ENCODE results near the gene RTL10.

Gene RTL10

DNA sequence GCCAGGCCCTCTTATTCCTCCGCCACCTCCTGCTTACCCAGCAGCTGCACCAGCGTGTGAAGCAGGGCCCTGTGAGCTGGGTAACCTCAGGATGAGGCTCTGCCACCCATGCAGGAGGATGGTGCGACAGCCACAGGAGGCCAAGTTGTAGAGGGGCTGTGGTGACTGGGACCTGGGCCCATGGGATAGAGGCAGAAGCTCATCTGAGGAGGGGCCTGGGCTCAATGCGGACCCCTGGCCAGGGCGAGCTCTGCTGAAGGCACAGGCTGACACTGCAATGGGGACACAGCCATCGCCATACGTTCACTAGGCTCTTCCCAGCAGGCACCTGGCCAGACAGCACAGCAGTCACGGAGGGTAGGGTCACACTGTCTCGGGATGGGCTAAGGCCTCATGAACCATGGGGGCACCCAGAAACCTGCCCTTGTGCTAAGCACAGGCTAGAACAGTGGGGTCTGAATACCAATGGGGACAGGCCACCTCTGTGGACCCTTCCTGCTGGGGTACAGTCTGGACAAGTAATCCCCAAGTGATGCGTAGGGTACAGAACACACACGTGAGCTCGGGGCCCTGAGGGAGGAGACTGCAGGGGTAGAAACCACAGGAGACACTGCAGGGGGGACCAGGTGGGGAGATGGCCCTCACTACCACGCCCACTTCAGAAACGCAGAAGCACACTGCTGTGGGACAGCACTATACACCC is 35.3 kb downstream of the RTL10 start:
- DNase-seq (ENCODE audit: insufficient read length, low spot score): no peak
- no peak for FAIRE-seq
- no peak for TF ChIP-seq POLR2A (IDR thresholded peaks at IDR 0.05; ENCODE audit: low read depth, low read length)

DNA sequence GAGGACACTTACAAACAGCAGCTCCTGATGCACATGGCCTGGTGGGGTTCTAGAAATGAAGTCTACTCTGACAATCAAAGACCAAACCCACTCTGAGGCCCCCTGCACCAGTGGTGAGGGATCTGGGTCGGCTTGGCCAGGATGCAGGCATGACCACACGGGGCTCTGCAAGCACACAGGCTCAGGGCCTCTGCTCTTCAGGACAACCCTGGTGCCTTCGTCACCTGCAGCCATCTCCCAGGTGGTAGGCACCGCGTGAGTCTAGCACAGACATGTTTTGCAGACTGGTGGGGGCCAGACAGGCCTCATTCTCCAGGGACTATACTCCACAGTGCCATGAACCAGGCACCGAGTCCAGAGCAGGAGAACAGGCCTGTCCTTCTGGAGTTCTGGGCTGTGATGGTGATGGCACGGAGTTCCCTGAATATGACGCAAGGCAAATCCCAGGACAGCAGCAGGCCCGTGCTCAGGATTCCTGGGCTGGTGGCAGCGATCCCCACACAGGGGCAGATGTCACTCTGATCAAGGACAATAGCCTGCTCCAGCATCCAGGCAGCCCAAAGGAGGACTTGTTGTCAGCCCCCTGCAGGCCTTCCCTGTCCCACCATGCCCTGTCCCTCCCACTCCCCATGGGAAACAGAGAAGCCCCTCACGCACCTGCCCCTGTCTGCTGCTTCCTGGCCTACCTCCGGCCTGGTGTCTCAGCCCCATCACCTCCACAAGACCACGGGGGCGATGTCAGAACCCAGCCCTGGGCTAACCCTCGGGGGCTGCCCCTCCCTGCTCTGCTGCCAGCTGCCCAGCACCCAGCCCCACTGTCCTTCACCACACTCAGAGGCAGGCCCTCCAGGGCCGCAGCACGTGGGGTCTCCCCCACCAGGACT is 36.1 kb downstream of the RTL10 start:
- FAIRE-seq: no peak
- TF ChIP-seq POLR2A (IDR thresholded peaks at IDR 0.05; ENCODE audit: low read depth, low read length): no peak
- no peak for DNase-seq (ENCODE audit: insufficient read length, low spot score)

- FAIRE-seq: no peak
Observed at GRCh38 chr22:19816372-19817119, 38.1 kb downstream of the RTL10 start.

GRCh38 chr22:19815823-19816290 is 38.8 kb downstream of the RTL10 start:
- no peak for DNase-seq (ENCODE audit: insufficient read length, low spot score)
- no peak for FAIRE-seq
- TF ChIP-seq POLR2A (IDR thresholded peaks at IDR 0.05; ENCODE audit: low read depth, low read length): no peak

More at GRCh38 chr22:19816372-19817119, 38.1 kb downstream of the RTL10 start:
- DNase-seq (ENCODE audit: insufficient read length, low spot score): no peak
- TF ChIP-seq POLR2A (IDR thresholded peaks at IDR 0.05; ENCODE audit: low read depth, low read length): no peak

DNA sequence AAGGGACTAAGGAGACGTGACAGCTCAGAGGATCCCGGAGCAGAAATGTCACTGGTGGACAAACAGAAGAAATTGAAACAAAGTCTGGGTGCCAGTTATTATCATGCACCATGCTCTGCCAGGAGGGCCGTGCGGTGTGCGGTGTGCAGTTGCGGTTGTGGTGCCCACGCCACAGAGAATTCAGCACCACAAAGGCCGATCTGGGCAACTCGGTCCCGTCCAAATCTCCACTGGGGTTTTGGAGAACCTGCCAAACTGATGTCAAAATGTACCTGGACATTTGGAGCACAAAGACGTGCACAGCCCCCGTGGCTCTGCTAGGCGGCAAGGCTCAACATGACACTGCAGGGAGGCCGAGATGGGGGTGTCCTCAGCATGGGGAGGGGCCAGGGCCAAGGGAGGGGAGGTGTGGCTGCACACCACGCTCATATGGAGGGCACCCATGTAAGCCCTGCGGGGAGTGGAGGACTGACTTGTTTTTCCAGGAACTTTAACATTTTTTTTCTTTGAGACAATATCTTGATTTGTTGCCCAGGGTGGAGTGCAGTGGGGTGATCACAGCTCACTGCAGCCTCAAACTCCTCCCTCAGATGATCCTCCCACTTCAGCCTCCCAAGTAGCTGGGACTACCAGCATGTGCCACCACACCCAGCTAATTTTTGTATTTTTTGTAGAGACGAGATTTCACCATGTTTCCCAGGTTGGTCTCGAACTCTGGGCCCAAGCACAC is 39.4 kb downstream of the RTL10 start:
- no peak for FAIRE-seq
- no peak for TF ChIP-seq POLR2A (IDR thresholded peaks at IDR 0.05; ENCODE audit: low read depth, low read length)
- DNase-seq (ENCODE audit: insufficient read length, low spot score): no peak

DNA sequence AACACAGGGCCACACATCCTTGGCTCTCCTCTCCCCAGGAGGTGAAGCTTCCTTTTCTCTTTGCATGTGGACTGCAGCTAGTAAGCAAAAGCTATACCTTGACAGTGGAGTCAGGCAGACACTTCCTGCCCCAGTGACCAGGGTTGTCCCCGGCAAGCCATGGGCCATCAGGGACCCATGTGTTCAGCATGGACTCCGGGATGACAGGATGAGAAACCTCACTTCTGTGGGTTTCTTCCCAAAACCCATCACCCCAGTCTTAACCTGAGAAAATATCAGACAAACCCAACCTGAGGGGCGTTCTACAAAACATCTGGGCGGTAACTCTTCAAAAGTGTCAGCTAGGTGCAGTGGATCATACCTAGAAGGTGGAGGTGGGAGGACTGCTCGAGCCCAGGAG is 40.2 kb downstream of the RTL10 start:
- no peak for TF ChIP-seq POLR2A (IDR thresholded peaks at IDR 0.05; ENCODE audit: low read depth, low read length)
- no peak for DNase-seq (ENCODE audit: insufficient read length, low spot score)
- FAIRE-seq: no peak

DNA sequence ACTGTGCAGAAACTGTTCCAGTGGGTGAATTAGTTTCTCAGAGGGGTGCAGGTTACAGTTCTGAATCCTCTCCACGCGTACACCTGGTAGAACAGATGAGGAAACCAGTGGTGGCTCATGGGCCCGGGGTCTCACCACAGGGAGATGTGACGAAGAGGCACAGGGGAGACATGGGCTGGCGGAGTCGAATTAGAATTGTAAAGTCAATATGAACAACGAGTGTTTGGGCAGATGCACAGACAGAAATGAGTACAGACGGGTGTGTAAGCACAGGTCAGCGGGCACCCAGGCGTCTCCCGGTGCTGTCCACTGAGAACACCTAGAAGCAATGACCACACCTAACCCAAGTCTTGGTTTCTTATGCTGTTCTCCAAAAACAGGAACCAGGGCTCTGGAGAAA is 41.8 kb downstream of the RTL10 start:
- FAIRE-seq: no peak
- TF ChIP-seq POLR2A (IDR thresholded peaks at IDR 0.05; ENCODE audit: low read depth, low read length): no peak
- DNase-seq (ENCODE audit: insufficient read length, low spot score): no peak

DNA sequence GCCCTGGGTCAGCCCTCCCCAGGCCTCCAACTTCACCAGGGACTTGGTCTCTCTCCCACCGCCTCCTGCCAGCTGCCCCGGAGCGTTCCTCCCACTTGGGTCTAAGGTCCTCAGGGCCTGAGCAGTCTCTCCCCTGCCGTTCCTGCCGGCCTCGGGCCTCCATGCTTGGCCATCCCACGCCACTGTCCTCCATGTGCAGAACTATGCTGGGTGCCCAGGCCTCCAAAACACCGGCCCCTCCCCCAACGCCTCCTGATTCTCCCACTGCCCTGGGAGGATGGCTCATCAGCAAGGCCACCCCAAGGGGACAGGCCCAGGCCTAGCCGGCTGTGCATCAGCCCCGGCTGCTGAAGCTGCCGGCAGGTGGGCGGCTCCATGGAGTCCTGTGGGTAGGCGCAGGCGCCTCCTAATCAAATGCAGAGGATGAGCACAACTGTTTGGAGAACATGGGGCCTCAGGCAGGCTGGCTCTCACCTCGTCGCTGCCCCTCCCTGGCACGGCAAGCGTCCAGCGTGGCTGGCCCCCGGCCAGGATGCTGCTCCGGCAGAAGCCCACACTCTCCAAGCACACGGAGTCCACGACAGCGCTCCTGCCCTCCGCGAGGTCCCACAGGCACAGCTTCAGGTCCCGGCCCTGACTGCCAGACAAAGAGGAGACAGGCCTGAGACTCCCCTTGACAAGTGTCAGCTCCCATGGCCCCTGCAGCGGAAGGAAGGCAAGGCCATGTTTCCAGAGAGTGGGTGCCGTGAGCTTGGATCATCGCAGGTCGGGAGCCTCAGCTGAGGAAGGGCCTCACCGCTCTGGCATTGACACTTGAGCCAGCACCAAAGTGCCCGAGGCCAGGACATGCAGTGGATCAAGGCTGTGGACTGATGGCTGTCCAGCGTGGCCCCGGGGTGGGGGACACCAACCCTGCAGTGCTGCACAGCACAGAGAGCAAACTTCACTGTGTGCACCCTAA is 42.6 kb downstream of the RTL10 start:
- DNase-seq (ENCODE audit: insufficient read length, low spot score) (no peak), FAIRE-seq (no peak)
- TF ChIP-seq POLR2A (IDR thresholded peaks at IDR 0.05; ENCODE audit: low read depth, low read length): no peak

- no peak for TF ChIP-seq POLR2A (IDR thresholded peaks at IDR 0.05; ENCODE audit: low read depth, low read length)
- FAIRE-seq (no peak), DNase-seq (ENCODE audit: insufficient read length, low spot score) (no peak)
Observed at GRCh38 chr22:19811211-19811621, 43.5 kb downstream of the RTL10 start.

DNA sequence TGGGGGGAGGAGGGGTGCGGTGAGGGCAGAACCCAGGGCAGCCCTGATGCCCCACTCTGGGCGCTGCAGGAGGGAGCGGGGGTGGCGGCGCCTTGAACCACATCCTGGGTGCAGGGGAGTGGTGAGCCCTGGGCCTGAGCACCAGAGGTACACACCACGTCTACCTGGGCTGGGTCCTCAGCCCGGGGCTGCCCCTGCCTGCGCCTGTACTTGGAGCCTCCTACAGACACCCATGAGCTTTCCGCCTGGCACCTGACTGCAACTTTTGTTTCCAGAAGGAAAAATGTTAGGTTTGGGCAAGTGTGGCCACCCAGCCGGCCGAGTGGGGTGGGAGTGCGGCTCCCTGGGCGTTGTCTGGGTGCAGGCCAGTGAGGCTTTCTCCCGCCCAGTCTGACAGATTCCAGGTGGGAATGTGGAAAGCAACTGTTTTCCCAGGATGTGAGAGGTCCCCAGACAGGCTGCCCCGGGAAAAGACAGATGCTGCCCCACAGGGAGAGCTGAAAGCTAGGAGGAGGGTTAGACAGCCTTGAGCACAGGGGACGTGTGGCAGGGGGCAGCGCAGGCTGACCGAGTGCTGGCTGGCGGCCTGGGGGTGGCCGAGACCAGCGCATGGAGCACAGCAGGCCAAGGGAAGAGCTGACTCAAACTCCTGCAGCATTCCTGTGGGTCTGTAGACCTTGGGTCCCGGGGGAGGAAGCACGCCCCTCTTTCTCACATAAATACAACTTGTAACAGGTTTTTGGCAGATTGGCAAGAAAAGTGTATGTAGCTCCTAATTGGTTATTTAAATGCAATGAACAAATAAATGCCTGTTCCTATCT is 44.1 kb downstream of the RTL10 start:
- DNase-seq (ENCODE audit: insufficient read length, low spot score) (no peak), FAIRE-seq (no peak)
- TF ChIP-seq POLR2A (IDR thresholded peaks at IDR 0.05; ENCODE audit: low read depth, low read length): no peak

DNA sequence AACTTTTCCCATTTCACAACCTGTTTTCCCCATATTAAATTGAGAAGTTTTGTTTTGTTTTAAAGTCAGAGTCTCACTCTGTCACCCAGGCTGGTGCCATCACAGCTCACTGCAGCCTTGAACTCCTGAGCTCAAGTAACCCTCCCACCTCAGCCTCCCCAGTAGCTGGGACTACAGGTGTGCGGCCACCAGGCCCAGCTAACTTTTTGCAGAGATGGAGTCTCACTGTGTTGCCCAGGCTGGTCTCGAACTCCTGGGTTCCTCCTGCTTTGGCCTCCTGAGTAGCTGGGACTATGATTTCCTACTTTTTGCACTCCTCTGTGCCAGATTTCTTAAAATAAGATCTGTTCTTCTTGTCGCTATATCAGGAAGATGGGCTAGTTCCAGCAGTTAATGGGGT is 44.9 kb downstream of the RTL10 start:
- no peak for DNase-seq (ENCODE audit: insufficient read length, low spot score)
- TF ChIP-seq POLR2A (IDR thresholded peaks at IDR 0.05; ENCODE audit: low read depth, low read length): no peak
- FAIRE-seq: no peak
